K562 (cell line): ENCODE measurements around the gene CUL1. TPM values are rescaled to one million over a fixed set of nuclear protein-coding genes. Genes with fewer than 3 reads are reported as not detected.

Source experiments
- DMBX1 ChIP-seq: fragments of 250-450 bp; sonication (Bioruptor Pico); IDR thresholded peaks from 2 replicates; pipeline ENCODE4 v1.8.0; 2022; ENCODE audit warnings: inconsistent platforms, mild to moderate bottlenecking, moderate library complexity, borderline replicate concordance
- KAT2B ChIP-seq: IDR thresholded peaks from one replicate; pipeline ENCODE4 v1.6.1; 2012; ENCODE audit warnings: low read depth, mild to moderate bottlenecking, control low read depth, inconsistent platforms, low read length, moderate library complexity
- KDM4B ChIP-seq, 2 experiments: fragments of 450-650 bp in 1 of 2; sonication (generic) in 1 of 2; IDR thresholded peaks; 2 replicates each; pipeline ENCODE4 v1.6.1; 2016 to 2017; ENCODE audit warnings: borderline replicate concordance in 2 of 2, antibody characterized with exemption in 1 of 2, low read depth in 1 of 2, mild to moderate bottlenecking in 1 of 2
- KHSRP ChIP-seq: fragments of 450-650 bp; IDR thresholded peaks from 2 replicates; pipeline ENCODE4 v1.6.1; 2017
- NEUROD1 ChIP-seq: fragments of 150-350 bp; IDR thresholded peaks from 2 replicates; pipeline ENCODE4 v1.6.1; 2014; ENCODE audit warnings: borderline replicate concordance, low read length, low read depth; ENCODE audit not compliant: partially characterized antibody
- PHF20 ChIP-seq: fragments of 450-650 bp; IDR thresholded peaks from 2 replicates; pipeline ENCODE4 v1.6.1; 2018; ENCODE audit not compliant: partially characterized antibody
- POLR2B ChIP-seq: fragments of 450-650 bp; IDR thresholded peaks from 2 replicates; pipeline ENCODE4 v1.6.1; 2018; ENCODE audit warnings: low read depth; ENCODE audit not compliant: partially characterized antibody
- SLC30A9 ChIP-seq: fragments of 250-450 bp; sonication (Bioruptor Pico); IDR thresholded peaks from 2 replicates; pipeline ENCODE4 v1.8.0; 2022; ENCODE audit warnings: mild to moderate bottlenecking, moderate library complexity
- ZNF436 ChIP-seq: fragments of 250-450, 450-650 bp; sonication (Bioruptor Pico); formaldehyde crosslinking; IDR thresholded peaks from 2 replicates; pipeline ENCODE4 v1.7.0; 2020; ENCODE audit warnings: mild to moderate bottlenecking
- ZNF445 ChIP-seq: fragments of 250-450 bp; sonication (Bioruptor Pico); IDR thresholded peaks from 2 replicates; pipeline ENCODE4 v1.4.0; 2020; ENCODE audit warnings: low read depth, mild to moderate bottlenecking, moderate library complexity
- ZNF57 ChIP-seq: fragments of 450-650 bp; formaldehyde crosslinking; IDR thresholded peaks from 2 replicates; pipeline ENCODE4 v1.4.0; 2020; ENCODE audit warnings: mild to moderate bottlenecking, moderate library complexity
- polyA plus RNA-seq, 8 experiments: library from polyadenylated mRNA; depleted of rRNA in 4 of 8; stranded (reverse) in 5 of 8; unstranded in 3 of 8; fragments of >200 nt; fragmentation: Nextera tagmentation in 2 of 8; fragmentation: Illumina TruSeq in 1 of 8; extraction: Ambion mirVana in 2 of 8; extraction: Trizol in 1 of 8; gene quantifications; 2 replicates each; pipeline versions ENCODE4 v1.2.1 to v1.2.3, GENCODE V29; 2011 to 2014; ENCODE audit warnings: inconsistent platforms in 1 of 8, missing spikeins in 1 of 8
- total RNA-seq, 7 experiments: library from RNA; depleted of rRNA in 6 of 7; stranded (reverse); fragments of >200 nt in 6 of 7; fragmentation: Illumina TruSeq in 2 of 7; extraction: Trizol in 2 of 7; gene quantifications; 2 replicates each; pipeline versions ENCODE4 v1.2.1 to v1.2.3, GENCODE V29; 2011 to 2021; ENCODE audit warnings: low replicate concordance in 1 of 7
- TF ChIP-seq, protein P1 (sequence below): IDR thresholded peaks from 2 replicates; pipeline ENCODE4 v1.6.1; 2011; ENCODE audit warnings: borderline replicate concordance, low read depth, mild to moderate bottlenecking, moderate library complexity, low read length; ENCODE audit not compliant: insufficient read depth, poor library complexity, severe bottlenecking
- TF ChIP-seq, protein P2 (sequence below): fragments of 450-650 bp; IDR thresholded peaks from 2 replicates; pipeline ENCODE4 v1.6.1; 2014; ENCODE audit warnings: low read depth, mild to moderate bottlenecking, moderate library complexity, borderline replicate concordance
- TF ChIP-seq, protein P3 (sequence below), 2 experiments: fragments of 450-650 bp in 1 of 2; sonication (generic) in 1 of 2; formaldehyde crosslinking in 1 of 2; IDR thresholded peaks; 2 replicates each; pipeline versions ENCODE4 v1.7.1 to v1.9.0; 2016 to 2022; ENCODE audit warnings: inconsistent platforms in 1 of 2, mild to moderate bottlenecking in 1 of 2, missing genetic modification reagents in 1 of 2

Gene CUL1
- total and polyA plus RNA-seq, 9 of the 15 experiments (the other 6 are each of a cell fraction or from before 2014, with no cell fraction given), result 31.5 to 107 (median 96.5) TPM

DNA sequence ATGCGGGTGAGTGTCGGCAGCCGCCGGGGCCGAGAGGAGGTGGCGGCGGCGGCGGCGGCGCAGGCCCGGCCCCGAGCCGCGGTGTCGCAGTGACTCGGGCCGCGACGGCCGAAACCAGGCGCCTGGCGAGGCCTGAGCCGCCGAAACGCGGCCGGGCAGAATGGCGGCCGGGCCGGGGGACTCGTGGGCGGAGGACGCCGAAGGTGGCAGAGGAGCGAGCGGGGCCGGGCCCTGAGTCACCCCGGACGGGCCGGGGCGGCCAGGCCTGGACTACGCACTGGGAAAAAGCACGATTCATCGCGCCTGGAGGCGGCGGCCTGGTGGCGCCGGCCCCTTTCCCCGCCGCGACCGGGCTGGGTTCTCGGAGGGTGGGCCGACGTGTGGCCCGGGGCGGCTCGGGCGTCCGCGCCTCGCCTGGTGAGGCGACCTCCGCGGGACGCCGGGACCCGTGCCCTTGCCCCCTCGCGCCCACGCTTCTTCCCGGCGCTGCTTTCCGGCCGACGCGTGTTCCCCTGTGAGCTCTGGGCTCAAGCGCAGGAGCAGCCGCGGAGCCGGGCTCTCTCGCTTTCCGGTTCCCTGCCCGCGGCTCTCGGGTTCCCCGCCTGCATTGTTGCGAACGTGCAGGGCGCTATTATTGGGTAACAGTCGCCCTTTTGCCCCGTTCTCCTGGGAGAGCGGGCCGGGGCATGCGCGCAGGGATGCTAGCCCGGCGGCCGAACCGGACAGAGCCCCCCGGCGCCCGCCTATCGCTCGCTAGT lies 500 bp downstream of the CUL1 start (continued):
- no peak for TF ChIP-seq PHF20
- peak; percentile 23; the same call in 1 of the 2 replicates for TF ChIP-seq DMBX1
- 0 out of 2 replicates have a peak, but pooled peaks have one; percentile 11 for TF ChIP-seq ZNF57 (CRISPR knock-in tag)
- no peak for TF ChIP-seq ZNF445 (CRISPR knock-in tag)
- no peak for TF ChIP-seq ZNF436
- TF ChIP-seq, protein P1, sequence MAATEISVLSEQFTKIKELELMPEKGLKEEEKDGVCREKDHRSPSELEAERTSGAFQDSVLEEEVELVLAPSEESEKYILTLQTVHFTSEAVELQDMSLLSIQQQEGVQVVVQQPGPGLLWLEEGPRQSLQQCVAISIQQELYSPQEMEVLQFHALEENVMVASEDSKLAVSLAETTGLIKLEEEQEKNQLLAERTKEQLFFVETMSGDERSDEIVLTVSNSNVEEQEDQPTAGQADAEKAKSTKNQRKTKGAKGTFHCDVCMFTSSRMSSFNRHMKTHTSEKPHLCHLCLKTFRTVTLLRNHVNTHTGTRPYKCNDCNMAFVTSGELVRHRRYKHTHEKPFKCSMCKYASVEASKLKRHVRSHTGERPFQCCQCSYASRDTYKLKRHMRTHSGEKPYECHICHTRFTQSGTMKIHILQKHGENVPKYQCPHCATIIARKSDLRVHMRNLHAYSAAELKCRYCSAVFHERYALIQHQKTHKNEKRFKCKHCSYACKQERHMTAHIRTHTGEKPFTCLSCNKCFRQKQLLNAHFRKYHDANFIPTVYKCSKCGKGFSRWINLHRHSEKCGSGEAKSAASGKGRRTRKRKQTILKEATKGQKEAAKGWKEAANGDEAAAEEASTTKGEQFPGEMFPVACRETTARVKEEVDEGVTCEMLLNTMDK, result peak; percentile 1
- no peak for TF ChIP-seq POLR2B
- TF ChIP-seq KHSRP, result no peak
- no peak for TF ChIP-seq SLC30A9
- TF ChIP-seq KAT2B, result no peak
- TF ChIP-seq, protein P2, sequence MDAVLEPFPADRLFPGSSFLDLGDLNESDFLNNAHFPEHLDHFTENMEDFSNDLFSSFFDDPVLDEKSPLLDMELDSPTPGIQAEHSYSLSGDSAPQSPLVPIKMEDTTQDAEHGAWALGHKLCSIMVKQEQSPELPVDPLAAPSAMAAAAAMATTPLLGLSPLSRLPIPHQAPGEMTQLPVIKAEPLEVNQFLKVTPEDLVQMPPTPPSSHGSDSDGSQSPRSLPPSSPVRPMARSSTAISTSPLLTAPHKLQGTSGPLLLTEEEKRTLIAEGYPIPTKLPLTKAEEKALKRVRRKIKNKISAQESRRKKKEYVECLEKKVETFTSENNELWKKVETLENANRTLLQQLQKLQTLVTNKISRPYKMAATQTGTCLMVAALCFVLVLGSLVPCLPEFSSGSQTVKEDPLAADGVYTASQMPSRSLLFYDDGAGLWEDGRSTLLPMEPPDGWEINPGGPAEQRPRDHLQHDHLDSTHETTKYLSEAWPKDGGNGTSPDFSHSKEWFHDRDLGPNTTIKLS, result peak; percentile 25; the same call in 1 of the 2 replicates
- no peak for TF ChIP-seq KDM4B (IDR thresholded peaks at IDR 0.05; ENCODE audit: borderline replicate concordance in 2 of 2, low read depth in 1 of 2)
- TF ChIP-seq, protein P3, sequence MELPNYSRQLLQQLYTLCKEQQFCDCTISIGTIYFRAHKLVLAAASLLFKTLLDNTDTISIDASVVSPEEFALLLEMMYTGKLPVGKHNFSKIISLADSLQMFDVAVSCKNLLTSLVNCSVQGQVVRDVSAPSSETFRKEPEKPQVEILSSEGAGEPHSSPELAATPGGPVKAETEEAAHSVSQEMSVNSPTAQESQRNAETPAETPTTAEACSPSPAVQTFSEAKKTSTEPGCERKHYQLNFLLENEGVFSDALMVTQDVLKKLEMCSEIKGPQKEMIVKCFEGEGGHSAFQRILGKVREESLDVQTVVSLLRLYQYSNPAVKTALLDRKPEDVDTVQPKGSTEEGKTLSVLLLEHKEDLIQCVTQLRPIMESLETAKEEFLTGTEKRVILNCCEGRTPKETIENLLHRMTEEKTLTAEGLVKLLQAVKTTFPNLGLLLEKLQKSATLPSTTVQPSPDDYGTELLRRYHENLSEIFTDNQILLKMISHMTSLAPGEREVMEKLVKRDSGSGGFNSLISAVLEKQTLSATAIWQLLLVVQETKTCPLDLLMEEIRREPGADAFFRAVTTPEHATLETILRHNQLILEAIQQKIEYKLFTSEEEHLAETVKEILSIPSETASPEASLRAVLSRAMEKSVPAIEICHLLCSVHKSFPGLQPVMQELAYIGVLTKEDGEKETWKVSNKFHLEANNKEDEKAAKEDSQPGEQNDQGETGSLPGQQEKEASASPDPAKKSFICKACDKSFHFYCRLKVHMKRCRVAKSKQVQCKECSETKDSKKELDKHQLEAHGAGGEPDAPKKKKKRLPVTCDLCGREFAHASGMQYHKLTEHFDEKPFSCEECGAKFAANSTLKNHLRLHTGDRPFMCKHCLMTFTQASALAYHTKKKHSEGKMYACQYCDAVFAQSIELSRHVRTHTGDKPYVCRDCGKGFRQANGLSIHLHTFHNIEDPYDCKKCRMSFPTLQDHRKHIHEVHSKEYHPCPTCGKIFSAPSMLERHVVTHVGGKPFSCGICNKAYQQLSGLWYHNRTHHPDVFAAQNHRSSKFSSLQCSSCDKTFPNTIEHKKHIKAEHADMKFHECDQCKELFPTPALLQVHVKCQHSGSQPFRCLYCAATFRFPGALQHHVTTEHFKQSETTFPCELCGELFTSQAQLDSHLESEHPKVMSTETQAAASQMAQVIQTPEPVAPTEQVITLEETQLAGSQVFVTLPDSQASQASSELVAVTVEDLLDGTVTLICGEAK (IDR thresholded peaks at IDR 0.05), result no peak
- TF ChIP-seq, protein P3 (CRISPR knock-in tag; IDR thresholded peaks at IDR 0.05), result peak; percentile 4; the same call in 1 of the 2 replicates
- TF ChIP-seq NEUROD1, result no peak
